B cell (primary cell): Measurements from ENCODE around the gene CAB39L. TPM values are rescaled to one million over a fixed set of nuclear protein-coding genes. Genes with fewer than 3 reads are reported as not detected.

Experiments used
- ATAC-seq: fragments of 200-7000 bp; cut with Tn5 transposase; one replicate; pipeline ENCODE4 v1.10.0; 2021; ENCODE audit warnings: low read depth, mild to moderate bottlenecking, moderate number of reproducible peaks, moderate library complexity
- CTCF ChIA-PET: fragments of 350-600 bp; sonication (Branson Sonifier 250); formaldehyde crosslinking; loops from one replicate; lab custom pipeline; 2021; ENCODE audit warnings: antibody characterized with exemption, inconsistent platforms; lab: Charles Lee
- POLR2A ChIA-PET: fragments of 350-600 bp; sonication (Branson Sonifier 250); formaldehyde crosslinking; loops from one replicate; lab custom pipeline; 2021; ENCODE audit warnings: antibody characterized with exemption; lab: Charles Lee
- DNase-seq: peaks from one replicate; pipeline ENCODE4 v3.0.0; 2013
- H2AFZ ChIP-seq: 2 replicates; pipeline ENCODE4 v1.6.1; 2012; ENCODE audit warnings: mild to moderate bottlenecking, low read depth, low read length; ENCODE audit not compliant: insufficient read depth, poor library complexity, severe bottlenecking
- H3K27ac ChIP-seq, 2 donors: 1 replicate in 1 of 2; 2 replicates in 1 of 2; pipeline ENCODE4 v1.5.1; 2012 to 2013; ENCODE audit warnings: low read length in 2 of 2, mild to moderate bottlenecking in 2 of 2, moderate library complexity in 1 of 2
- H3K27me3 ChIP-seq, 4 experiments: fragments of 200-600 bp in 1 of 4; sonication (generic) in 1 of 4; replicated peaks in 1 of 4; 1 replicate in 2 of 4; 2 replicates in 2 of 4; pipeline versions ENCODE4 v1.6.1 to v1.7.0; 2013 to 2016; ENCODE audit warnings: low read length in 3 of 4, mild to moderate bottlenecking in 2 of 4, mixed read lengths in 1 of 4, moderate library complexity in 1 of 4; ENCODE audit not compliant: insufficient read depth in 4 of 4, control insufficient read depth in 3 of 4; ENCODE audit errors: control extremely low read depth in 1 of 4
- H3K36me3 ChIP-seq, 2 experiments: replicated peaks in 1 of 2; 1 replicate in 1 of 2; 2 replicates in 1 of 2; pipeline versions ENCODE4 v1.6.1 to v1.7.1; 2013; ENCODE audit warnings: low read length in 1 of 2; ENCODE audit not compliant: insufficient read depth in 2 of 2, control insufficient read depth in 1 of 2; ENCODE audit errors: control extremely low read depth in 1 of 2, extremely low read depth in 1 of 2
- H3K4me1 ChIP-seq, 2 donors: fragments of 200-600 bp in 1 of 2; sonication (generic) in 1 of 2; 1 replicate in 1 of 2; 2 replicates in 1 of 2; pipeline versions ENCODE4 v1.5.1 to v1.6.1; 2013 to 2017; ENCODE audit warnings: low read length in 2 of 2; ENCODE audit not compliant: control insufficient read depth in 2 of 2, insufficient read depth in 2 of 2
- H3K4me2 ChIP-seq: replicated peaks from 2 replicates; pipeline ENCODE3; 2012; ENCODE audit warnings: mild to moderate bottlenecking, low read depth, low read length; ENCODE audit not compliant: poor library complexity, severe bottlenecking
- H3K4me3 ChIP-seq, 5 experiments: fragments of 200-600 bp in 1 of 5; sonication (generic) in 1 of 5; 1 replicate in 3 of 5; 2 replicates in 2 of 5; pipeline versions ENCODE4 v1.5.1 to v1.7.0; 2011 to 2016; ENCODE audit warnings: low read length in 4 of 5, mild to moderate bottlenecking in 4 of 5, low read depth in 2 of 5, control low read depth in 1 of 5, moderate library complexity in 1 of 5; ENCODE audit not compliant: insufficient read depth in 1 of 5; ENCODE audit errors: control extremely low read depth in 1 of 5, extremely low read depth in 1 of 5
- H3K79me2 ChIP-seq: fragments of 200-600 bp; sonication (generic); one replicate; pipeline ENCODE4 v1.6.0; 2016; ENCODE audit warnings: low read length; ENCODE audit not compliant: control insufficient read depth, insufficient read depth
- H3K9ac ChIP-seq: fragments of 200-600 bp; sonication (generic); 2 replicates; pipeline ENCODE4 v1.6.1; 2017; ENCODE audit warnings: mild to moderate bottlenecking, low read length, moderate library complexity
- H3K9me3 ChIP-seq, 3 donors: one replicate each; pipeline versions ENCODE4 v1.6.1 to v1.7.1; 2013; ENCODE audit warnings: low read length in 2 of 3; ENCODE audit not compliant: control insufficient read depth in 2 of 3, insufficient read depth in 1 of 3; ENCODE audit errors: control extremely low read depth in 1 of 3
- H4K20me1 ChIP-seq: 2 replicates; pipeline ENCODE4 v1.6.0; 2012; ENCODE audit warnings: mild to moderate bottlenecking, low read length; ENCODE audit not compliant: insufficient read depth, control insufficient read depth, poor library complexity, severe bottlenecking
- H3K27ac Mint-ChIP-seq: one replicate; pipeline ENCODE4 v1.8.0; 2021; ENCODE audit warnings: mixed read lengths
- H3K27me3 Mint-ChIP-seq: one replicate; pipeline ENCODE4 v1.8.0; 2021; ENCODE audit warnings: mixed read lengths
- H3K4me1 Mint-ChIP-seq: one replicate; pipeline ENCODE4 v1.8.0; 2021; ENCODE audit warnings: mixed read lengths
- H3K4me3 Mint-ChIP-seq: one replicate; pipeline ENCODE4 v1.8.0; 2021; ENCODE audit warnings: mixed read lengths
- H3K9me3 Mint-ChIP-seq: one replicate; pipeline ENCODE4 v1.8.0; 2022; ENCODE audit warnings: mixed read lengths; ENCODE audit not compliant: insufficient read depth
- EZH2 ChIP-seq: IDR thresholded peaks from 2 replicates; pipeline ENCODE4 v1.6.1; 2012; ENCODE audit warnings: borderline replicate concordance, low read depth, mild to moderate bottlenecking, moderate library complexity, low read length; ENCODE audit not compliant: insufficient read depth, poor library complexity, severe bottlenecking
- WGBS: methylation state at CpG from one replicate; pipeline ENCODE4 v1.1.5; 2013; ENCODE audit warnings: missing lambda C conversion rate; ENCODE audit not compliant: insufficient coverage; 5-methylcytosine and 5-hydroxymethylcytosine counted together
- intact Hi-C: fragments of 100-400 bp; cut with micrococcal nuclease; formaldehyde crosslinking; loops from one replicate; pipeline ENCODE4 v1.10.0; 2022
- polyA plus RNA-seq: library from polyadenylated mRNA; depleted of rRNA; stranded (reverse); fragments of >200 nt; gene quantifications from 2 replicates; pipeline ENCODE4 v1.2.3, GENCODE V29; 2012
- total RNA-seq, 2 donors: library from RNA; stranded (reverse); fragments of 120-200 nt in 1 of 2; gene quantifications; 1 replicate in 1 of 2; 2 replicates in 1 of 2; pipeline versions ENCODE4 v1.2.3 to v1.2.4, GENCODE V29; 2013 to 2022
- TF ChIP-seq, protein P1 (sequence below): fragments of 200-600 bp; IDR thresholded peaks from one replicate; pipeline ENCODE4 v1.8.0; 2022; ENCODE audit warnings: antibody characterized with exemption, mild to moderate bottlenecking

CAB39L gene
- total and polyA plus RNA-seq, 2 donors (not counting 1 experiment from before 2014, with no cell fraction given) = 1.5 to 9.6 TPM

DNA sequence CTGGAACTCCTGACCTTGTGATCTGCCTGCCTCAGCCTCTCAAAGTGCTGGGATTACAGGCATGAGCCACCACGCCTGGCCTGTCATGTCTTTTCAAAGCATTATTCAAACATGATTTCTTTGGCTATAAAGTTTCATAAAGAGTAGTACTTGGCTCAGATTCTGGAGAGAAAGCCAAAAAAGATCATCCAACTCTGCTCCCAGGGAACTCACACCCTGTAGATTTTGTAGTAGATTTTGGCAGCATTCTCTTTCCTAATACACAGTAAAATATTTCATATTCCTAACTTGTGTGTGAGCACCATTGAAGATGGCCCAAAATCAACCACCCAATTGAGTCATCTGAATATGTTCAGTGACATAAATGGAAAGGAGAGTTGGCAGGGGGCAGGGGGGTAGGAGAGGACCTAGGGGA lies 48.4 kb downstream of the CAB39L start:
- no peak for ATAC-seq
- CTCF ChIA-PET = interaction anchor here (0.7 kb wide), 1 partner anchor 19 kb away, joined by 4 read pairs; no protein-coding TSS in a partner anchor

DNA sequence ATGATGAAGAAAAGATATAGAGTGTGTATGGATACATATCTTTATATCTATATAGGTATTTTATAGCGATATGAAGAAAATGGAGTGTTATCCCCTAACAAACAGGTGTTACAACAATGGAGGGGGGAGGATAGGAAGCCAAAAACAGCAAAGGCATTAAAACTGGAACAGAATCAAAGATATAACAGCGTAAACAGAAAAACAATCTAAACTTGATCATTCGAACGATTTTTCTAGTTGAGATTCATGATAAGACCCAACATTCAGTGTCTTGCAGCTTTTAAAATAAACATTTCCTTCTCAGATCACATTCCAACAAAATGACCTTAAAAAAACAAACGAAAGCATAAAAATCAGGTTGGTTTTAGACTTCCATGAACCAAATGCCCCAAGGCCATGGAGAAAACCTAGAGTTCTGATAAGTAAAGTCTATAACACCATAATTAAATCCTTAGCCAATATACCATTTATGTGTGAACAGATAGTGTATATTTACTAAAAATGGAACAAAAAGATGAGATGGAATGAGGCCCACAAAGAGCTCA lies 55.7 kb downstream of the CAB39L start:
- Mint-ChIP-seq H3K27ac (no peak overlapping the region), H3K4me1 (no peaks in the 10 kb centered on the region), H3K9me3 (peaks cover 2% of the 10 kb centered on the region), H3K27me3 (no peaks in the 10 kb centered on the region), H3K4me3 (no peak overlapping the region)
- no peak overlapping the region for H2AFZ ChIP-seq
- no peaks in the 10 kb centered on the region for H3K36me3 ChIP-seq
- H3K4me1 ChIP-seq = no peaks in the 10 kb centered on the region
- H3K79me2 ChIP-seq = no peaks in the 10 kb centered on the region
- H3K27me3 ChIP-seq = no peaks in the 10 kb centered on the region
- ChIA-PET POLR2A (no interaction called here), CTCF (interaction anchor here (1.0 kb wide), 1 partner anchor 108 kb away, joined by 4 read pairs; no protein-coding TSS in a partner anchor)
- no peak overlapping the region for H3K4me2 ChIP-seq
- H3K4me3 ChIP-seq = no peak overlapping the region
- WGBS = 68% methylated on average over 3 of the region's 5 CpGs
- H4K20me1 ChIP-seq = no peaks in the 10 kb centered on the region
- no peak overlapping the region for H3K27ac ChIP-seq
- intact Hi-C loops = no loop called here
- no peak overlapping the region for H3K9ac ChIP-seq
- peaks cover 2 to 3% (median 2%) of the 10 kb centered on the region in 3 donors for H3K9me3 ChIP-seq
- DNase-seq = no peak
- no peak for ATAC-seq
- TF ChIP-seq EZH2 = no peak
- TF ChIP-seq, protein P1, sequence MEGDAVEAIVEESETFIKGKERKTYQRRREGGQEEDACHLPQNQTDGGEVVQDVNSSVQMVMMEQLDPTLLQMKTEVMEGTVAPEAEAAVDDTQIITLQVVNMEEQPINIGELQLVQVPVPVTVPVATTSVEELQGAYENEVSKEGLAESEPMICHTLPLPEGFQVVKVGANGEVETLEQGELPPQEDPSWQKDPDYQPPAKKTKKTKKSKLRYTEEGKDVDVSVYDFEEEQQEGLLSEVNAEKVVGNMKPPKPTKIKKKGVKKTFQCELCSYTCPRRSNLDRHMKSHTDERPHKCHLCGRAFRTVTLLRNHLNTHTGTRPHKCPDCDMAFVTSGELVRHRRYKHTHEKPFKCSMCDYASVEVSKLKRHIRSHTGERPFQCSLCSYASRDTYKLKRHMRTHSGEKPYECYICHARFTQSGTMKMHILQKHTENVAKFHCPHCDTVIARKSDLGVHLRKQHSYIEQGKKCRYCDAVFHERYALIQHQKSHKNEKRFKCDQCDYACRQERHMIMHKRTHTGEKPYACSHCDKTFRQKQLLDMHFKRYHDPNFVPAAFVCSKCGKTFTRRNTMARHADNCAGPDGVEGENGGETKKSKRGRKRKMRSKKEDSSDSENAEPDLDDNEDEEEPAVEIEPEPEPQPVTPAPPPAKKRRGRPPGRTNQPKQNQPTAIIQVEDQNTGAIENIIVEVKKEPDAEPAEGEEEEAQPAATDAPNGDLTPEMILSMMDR = no peak

More for the DNA sequence above, 48.4 kb downstream of the CAB39L start:
- no peaks in the 10 kb centered on the region for H3K79me2 ChIP-seq
- POLR2A ChIA-PET = no interaction called here
- intact Hi-C loops = no loop called here
- no peak for DNase-seq
- no peak overlapping the region for H3K9ac ChIP-seq
- no peaks in the 10 kb centered on the region for H3K9me3 Mint-ChIP-seq
- no peak overlapping the region for H2AFZ ChIP-seq
- WGBS = 88% methylated on average over 1 of the region's 1 CpG
- H3K9me3 ChIP-seq = peaks cover 0 to 3% (median 0%) of the 10 kb centered on the region in 3 donors
- no peak for TF ChIP-seq EZH2
- TF ChIP-seq, protein P1 = no peak
- H3K4me2 ChIP-seq = no peak overlapping the region
- no peaks in the 10 kb centered on the region for H3K4me1 Mint-ChIP-seq
- no peaks in the 10 kb centered on the region for H3K36me3 ChIP-seq
- no peak overlapping the region for H3K4me3 Mint-ChIP-seq
- H3K27me3 ChIP-seq = no peaks in the 10 kb centered on the region
- H4K20me1 ChIP-seq = no peaks in the 10 kb centered on the region
- no peaks in the 10 kb centered on the region for H3K4me1 ChIP-seq
- H3K27ac ChIP-seq = no peak overlapping the region
- H3K4me3 ChIP-seq = no peak overlapping the region
- H3K27me3 Mint-ChIP-seq = no peaks in the 10 kb centered on the region
- no peak overlapping the region for H3K27ac Mint-ChIP-seq
